ENCODE data around the gene SS18.

SS18 gene

DNA sequence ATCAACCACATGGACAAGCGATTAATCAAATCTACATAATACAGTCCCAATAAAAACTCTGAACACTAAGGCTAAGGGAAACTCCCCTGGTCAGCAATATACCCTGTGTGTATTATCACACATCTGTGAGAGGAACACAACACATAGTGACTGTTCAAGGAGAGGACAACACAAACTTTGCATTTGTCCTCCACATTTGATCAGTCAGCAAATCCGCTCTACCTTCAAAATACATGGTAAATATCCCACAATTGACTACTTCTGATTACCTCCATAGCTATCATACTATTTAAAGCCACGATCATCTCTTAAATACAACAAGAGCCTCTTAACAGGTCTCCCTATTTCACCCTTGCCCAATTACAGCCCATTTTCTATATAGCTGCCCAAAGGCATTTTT is 45.6 kb downstream of the SS18 start:
- ATAC-seq, result no peak
- Mint-ChIP-seq H3K27me3 (no peaks in the 10 kb centered on the region), H3K4me1 (peaks cover 24% of the 10 kb centered on the region), H3K9me3 (peaks cover 2% of the 10 kb centered on the region), H3K36me3 (peaks cover 51% of the 10 kb centered on the region), H3K4me3 (no peak overlapping the region), H3K27ac (peak overlapping the region; percentile 21)

DNA sequence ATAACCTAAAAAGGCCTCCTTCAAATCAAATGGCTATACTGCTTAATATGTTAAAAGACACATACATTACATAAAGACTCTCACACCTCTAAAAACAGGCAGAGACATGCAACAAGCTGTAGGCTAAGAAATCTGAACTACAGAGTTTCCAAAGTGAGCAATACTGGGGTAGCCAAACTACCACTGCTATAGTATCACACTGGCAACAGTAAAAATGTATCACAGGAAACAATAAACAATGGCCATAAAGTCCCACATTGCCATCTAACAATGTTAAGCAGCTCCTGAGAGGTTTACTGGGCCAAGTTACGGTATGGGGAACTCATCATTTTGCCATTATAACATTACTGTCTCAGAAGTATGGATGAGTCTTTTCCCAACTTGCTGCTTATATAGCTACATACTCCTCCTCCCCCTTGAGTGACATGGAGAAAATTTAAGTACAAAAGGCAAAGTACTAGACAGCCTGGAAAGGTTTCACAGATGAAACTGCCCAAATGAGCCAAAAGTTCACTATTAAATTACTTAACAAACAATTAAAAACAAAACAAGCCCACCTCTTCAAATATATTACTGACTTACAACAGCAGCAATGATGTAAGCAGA is 50.3 kb downstream of the SS18 start:
- Mint-ChIP-seq H3K4me3 (no peak overlapping the region), H3K27ac (no peak overlapping the region), H3K36me3 (peaks cover 43% of the 10 kb centered on the region), H3K27me3 (no peaks in the 10 kb centered on the region), H3K9me3 (peaks cover under 1% of the 10 kb centered on the region), H3K4me1 (peaks cover 17% of the 10 kb centered on the region)
- no peak for ATAC-seq

- Mint-ChIP-seq H3K9me3 (no peaks in the 10 kb centered on the region), H3K27ac (no peak overlapping the region), H3K36me3 (peaks cover 45% of the 10 kb centered on the region), H3K27me3 (no peaks in the 10 kb centered on the region), H3K4me1 (peaks cover 17% of the 10 kb centered on the region), H3K4me3 (no peak overlapping the region)
- ATAC-seq, result no peak
These were observed 51.2 kb downstream of the SS18 start for GRCh38 chr18:26039203-26039602.

- no peak overlapping the region for H3K27ac Mint-ChIP-seq
- H3K4me1 Mint-ChIP-seq, result peaks cover 9% of the 10 kb centered on the region
- H3K4me3 Mint-ChIP-seq, result no peak overlapping the region
- H3K27me3 Mint-ChIP-seq, result no peaks in the 10 kb centered on the region
- peaks cover 60% of the 10 kb centered on the region for H3K36me3 Mint-ChIP-seq
- ATAC-seq, result no peak
- no peaks in the 10 kb centered on the region for H3K9me3 Mint-ChIP-seq
These were observed 53.8 kb downstream of the SS18 start for GRCh38 chr18:26036635-26037034.

DNA sequence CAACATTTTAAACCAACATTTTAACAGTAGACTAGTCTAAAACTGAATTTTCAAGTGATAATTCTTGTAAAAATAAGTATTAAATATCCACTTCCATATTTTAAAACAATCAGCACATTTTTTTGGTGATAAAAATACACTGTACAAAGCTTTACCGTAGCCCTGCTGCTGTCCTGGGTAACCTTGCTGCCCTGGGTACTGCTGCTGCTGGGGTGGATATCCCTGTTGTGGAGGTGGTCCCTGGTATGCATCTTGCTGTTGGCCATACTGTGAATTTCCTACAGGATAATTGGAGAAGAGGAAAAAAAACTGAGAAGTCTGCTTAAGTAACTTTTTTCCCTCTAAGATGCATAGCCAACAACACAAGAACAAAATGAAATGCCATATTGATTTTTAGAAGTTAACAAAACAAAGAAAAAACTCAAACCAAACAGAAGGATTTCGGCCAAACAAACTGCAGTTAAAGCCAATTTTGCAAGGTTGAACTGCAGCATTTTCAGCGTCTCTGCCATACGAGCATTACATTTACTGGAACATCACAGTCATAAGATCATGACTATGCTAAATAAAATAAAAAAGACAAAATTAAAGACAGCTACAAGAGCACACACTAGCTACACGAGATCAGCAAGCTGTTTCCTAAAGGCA is 55.4 kb downstream of the SS18 start:
- H3K9me3 Mint-ChIP-seq, result no peaks in the 10 kb centered on the region
- ATAC-seq, result no peak
- no peak overlapping the region for H3K4me3 Mint-ChIP-seq
- H3K27me3 Mint-ChIP-seq, result no peaks in the 10 kb centered on the region
- peaks cover 1% of the 10 kb centered on the region for H3K4me1 Mint-ChIP-seq
- H3K36me3 Mint-ChIP-seq, result peaks cover 70% of the 10 kb centered on the region
- no peak overlapping the region for H3K27ac Mint-ChIP-seq

- H3K27ac Mint-ChIP-seq, result peak overlapping the region; percentile 25
- H3K4me1 Mint-ChIP-seq, result peaks cover 5% of the 10 kb centered on the region
- ATAC-seq, result no peak
- no peak overlapping the region for H3K4me3 Mint-ChIP-seq
- H3K27me3 Mint-ChIP-seq, result no peaks in the 10 kb centered on the region
- no peaks in the 10 kb centered on the region for H3K9me3 Mint-ChIP-seq
- peaks cover 88% of the 10 kb centered on the region for H3K36me3 Mint-ChIP-seq
These were observed 67.8 kb downstream of the SS18 start for GRCh38 chr18:26022585-26022984.

- no peak for ATAC-seq
- H3K27ac Mint-ChIP-seq, result no peak overlapping the region
- H3K36me3 Mint-ChIP-seq, result peaks cover 90% of the 10 kb centered on the region
- H3K4me3 Mint-ChIP-seq, result no peak overlapping the region
- H3K4me1 Mint-ChIP-seq, result peaks cover 5% of the 10 kb centered on the region
- H3K9me3 Mint-ChIP-seq, result no peaks in the 10 kb centered on the region
- H3K27me3 Mint-ChIP-seq, result no peaks in the 10 kb centered on the region
These were observed 69.2 kb downstream of the SS18 start for GRCh38 chr18:26021061-26021754.

- Mint-ChIP-seq H3K4me3 (no peak overlapping the region), H3K4me1 (no peaks in the 10 kb centered on the region), H3K27me3 (no peaks in the 10 kb centered on the region), H3K9me3 (no peaks in the 10 kb centered on the region), H3K27ac (no peak overlapping the region), H3K36me3 (peaks cover 68% of the 10 kb centered on the region)
- no peak for ATAC-seq
These were observed 72.5 kb downstream of the SS18 start for GRCh38 chr18:26017929-26018328.

GRCh38 chr18:26014462-26014861 is 76.0 kb downstream of the SS18 start:
- Mint-ChIP-seq H3K27ac (no peak overlapping the region), H3K27me3 (no peaks in the 10 kb centered on the region), H3K4me1 (no peaks in the 10 kb centered on the region), H3K36me3 (peaks cover 62% of the 10 kb centered on the region), H3K4me3 (no peak overlapping the region), H3K9me3 (no peaks in the 10 kb centered on the region)
- ATAC-seq, result no peak

GRCh38 chr18:26008619-26009018 is 81.8 kb downstream of the SS18 start:
- H3K27me3 Mint-ChIP-seq, result no peaks in the 10 kb centered on the region
- peaks cover 23% of the 10 kb centered on the region for H3K36me3 Mint-ChIP-seq
- no peak overlapping the region for H3K27ac Mint-ChIP-seq
- no peaks in the 10 kb centered on the region for H3K9me3 Mint-ChIP-seq
- ATAC-seq, result no peak
- no peak overlapping the region for H3K4me3 Mint-ChIP-seq
- H3K4me1 Mint-ChIP-seq, result no peaks in the 10 kb centered on the region

DNA sequence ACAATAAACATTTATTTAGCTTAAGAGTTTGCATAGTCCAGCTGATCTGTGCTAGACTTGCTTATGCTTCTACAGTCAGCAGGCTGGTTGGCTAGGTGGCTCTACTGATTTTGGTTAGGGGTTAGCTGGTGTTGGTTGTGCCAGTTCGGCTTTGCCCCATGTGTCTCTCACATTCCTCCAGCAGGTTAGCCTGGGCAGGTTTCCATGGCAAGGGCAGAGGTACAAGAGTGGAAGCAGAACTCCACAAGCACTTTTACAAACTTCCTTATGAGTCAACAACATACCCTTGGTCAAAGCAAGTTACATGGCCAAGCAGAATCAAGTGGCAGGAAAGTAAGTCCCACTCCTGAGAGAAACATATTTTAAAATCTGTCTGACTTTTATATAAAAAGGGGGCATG is 82.3 kb downstream of the SS18 start:
- Mint-ChIP-seq H3K4me1 (no peaks in the 10 kb centered on the region), H3K36me3 (peaks cover 23% of the 10 kb centered on the region), H3K27ac (no peak overlapping the region), H3K9me3 (no peaks in the 10 kb centered on the region), H3K4me3 (no peak overlapping the region), H3K27me3 (no peaks in the 10 kb centered on the region)
- ATAC-seq, result no peak

- H3K4me1 Mint-ChIP-seq, result no peaks in the 10 kb centered on the region
- no peak overlapping the region for H3K27ac Mint-ChIP-seq
- H3K27me3 Mint-ChIP-seq, result no peaks in the 10 kb centered on the region
- H3K9me3 Mint-ChIP-seq, result no peaks in the 10 kb centered on the region
- peaks cover 11% of the 10 kb centered on the region for H3K36me3 Mint-ChIP-seq
- H3K4me3 Mint-ChIP-seq, result no peak overlapping the region
- ATAC-seq, result no peak
These were observed 84.5 kb downstream of the SS18 start for GRCh38 chr18:26005950-26006349.

- ATAC-seq, result no peak
- H3K4me1 Mint-ChIP-seq, result no peaks in the 10 kb centered on the region
These were observed 85.6 kb downstream of the SS18 start for GRCh38 chr18:26004832-26005231.

DNA sequence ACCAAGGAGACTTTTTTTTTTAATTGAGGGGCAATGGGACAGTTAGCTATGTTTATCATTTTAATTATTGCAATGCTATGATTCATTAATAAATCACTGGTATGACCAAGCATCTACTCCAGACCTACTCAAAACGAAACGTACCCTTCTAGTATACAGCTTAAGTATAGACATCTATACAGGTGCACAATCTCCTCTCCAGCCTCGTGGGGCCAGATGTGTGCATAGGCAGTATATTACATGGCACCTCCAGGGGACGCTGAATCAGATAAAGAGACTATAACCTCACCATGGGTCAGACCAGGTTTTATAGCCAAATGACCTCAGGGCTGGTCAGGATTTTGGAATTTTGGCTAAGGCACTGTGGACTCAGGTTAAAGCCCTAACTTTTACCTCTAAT is 86.6 kb downstream of the SS18 start:
- Mint-ChIP-seq H3K9me3 (peaks cover 4% of the 10 kb centered on the region), H3K4me3 (no peak overlapping the region), H3K27me3 (no peaks in the 10 kb centered on the region), H3K27ac (no peak overlapping the region), H3K4me1 (no peaks in the 10 kb centered on the region), H3K36me3 (peaks cover 7% of the 10 kb centered on the region)
- ATAC-seq, result no peak

More at GRCh38 chr18:26004832-26005231, 85.6 kb downstream of the SS18 start:
- Mint-ChIP-seq H3K27me3 (no peaks in the 10 kb centered on the region), H3K27ac (no peak overlapping the region), H3K9me3 (no peaks in the 10 kb centered on the region), H3K4me3 (no peak overlapping the region), H3K36me3 (peaks cover 4% of the 10 kb centered on the region)

DNA sequence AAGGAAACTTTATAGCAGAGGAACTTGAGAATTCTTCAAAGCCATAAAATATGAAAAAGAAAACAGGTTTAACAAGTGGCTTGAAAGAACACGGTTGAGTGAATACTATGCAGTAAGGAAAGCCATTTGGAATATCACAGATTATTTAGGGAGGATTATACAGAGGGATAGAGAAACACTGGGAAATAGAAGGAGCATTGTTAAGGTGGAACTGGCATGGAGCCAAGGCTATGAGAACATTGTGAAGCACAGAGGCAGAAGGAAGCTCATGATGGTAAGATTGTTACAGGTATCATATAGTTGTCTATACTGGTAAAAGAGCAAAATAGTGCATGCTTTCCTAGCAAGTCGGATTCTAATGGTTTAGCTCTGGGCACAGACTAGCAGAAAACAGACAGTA is 87.1 kb downstream of the SS18 start:
- Mint-ChIP-seq H3K27me3 (no peaks in the 10 kb centered on the region), H3K27ac (no peak overlapping the region), H3K4me1 (no peaks in the 10 kb centered on the region), H3K9me3 (peaks cover 4% of the 10 kb centered on the region), H3K4me3 (no peak overlapping the region), H3K36me3 (peaks cover 7% of the 10 kb centered on the region)
- no peak for ATAC-seq

- Mint-ChIP-seq H3K4me1 (no peaks in the 10 kb centered on the region), H3K9me3 (peaks cover 4% of the 10 kb centered on the region)
These were observed 88.0 kb downstream of the SS18 start for GRCh38 chr18:26002375-26002910.

More at GRCh38 chr18:26002375-26002910, 88.0 kb downstream of the SS18 start:
- peaks cover 7% of the 10 kb centered on the region for H3K36me3 Mint-ChIP-seq
- no peaks in the 10 kb centered on the region for H3K27me3 Mint-ChIP-seq
- H3K4me3 Mint-ChIP-seq, result no peak overlapping the region
- no peak overlapping the region for H3K27ac Mint-ChIP-seq
- no peak for ATAC-seq

Data from stimulated activated memory B cell treated with anti-CD40 and anti-IgM and Interleukin-4, amounts not matched to agents 10 μg/mL and 1 μg/mL and 100 μg/mL, for 72 hours (primary cell).